K562 (cell line): Measurements from ENCODE around the gene ARHGAP15. TPM values are rescaled to one million over a fixed set of nuclear protein-coding genes. Genes with fewer than 3 reads are reported as not detected.

Source experiments
- ATAC-seq: fragments of 200-7000 bp; cut with Tn5 transposase; 3 replicates; pipeline ENCODE4 v1.9.1; 2020; ENCODE audit warnings: moderate library complexity
- BruUV-seq: library from RNA; stranded (reverse); fragments of 400-500 nt; replicated peaks from 2 replicates; lab custom pipeline; 2021; lab: Mats Ljungman, UMichigan
- CTCF ChIA-PET: fragments of 300-600 bp; formaldehyde crosslinking; extraction: SDS; loops from one replicate; lab custom pipeline; 2021; ENCODE audit warnings: low intra/inter-chr PET ratio; lab: Yijun Ruan, JAX
- POLR2A ChIA-PET: fragments of 300-600, 350-650 bp; sonication (Branson Sonifier 250); formaldehyde crosslinking; extraction: SDS; loops from one replicate; lab custom pipeline; 2021; ENCODE audit warnings: antibody characterized with exemption, inconsistent platforms; lab: Yijun Ruan, JAX
- DNase-seq, 4 experiments: peaks; one replicate each; pipeline versions ENCODE4 v3.0.0 to v3.0.0-alpha.2; 2011 to 2018; ENCODE audit warnings: low spot score in 3 of 4, mixed read lengths in 3 of 4; ENCODE audit errors: extremely low read depth in 1 of 4
- FAIRE-seq: peaks from 2 replicates; lab custom pipeline; 2011; peaks lifted over from hg19 to GRCh38; lab: Jason Lieb, UNC
- H2AFZ ChIP-seq: 2 replicates; pipeline ENCODE4 v1.6.0; 2011; ENCODE audit warnings: low read depth, low read length, control low read depth, inconsistent platforms
- H3K27ac ChIP-seq: fragments of 200-600 bp; 3 replicates; pipeline ENCODE4 v1.8.0; 2011; ENCODE audit warnings: low read depth, mild to moderate bottlenecking, control low read depth, inconsistent platforms, low read length, moderate library complexity, mixed read lengths; ENCODE audit errors: extremely low read depth
- H3K27me3 ChIP-seq, 2 experiments: fragments of 300-600 bp in 1 of 2; 2 replicates in 1 of 2; 3 replicates in 1 of 2; pipeline versions ENCODE4 v1.6.0 to v1.8.0; 2011; ENCODE audit warnings: inconsistent platforms in 2 of 2, low read length in 2 of 2, mild to moderate bottlenecking in 1 of 2, mixed read lengths in 1 of 2, moderate library complexity in 1 of 2; ENCODE audit not compliant: control insufficient read depth in 2 of 2, insufficient read depth in 2 of 2
- H3K36me3 ChIP-seq: fragments of 300-600 bp; 3 replicates; pipeline ENCODE4 v1.8.0; 2011; ENCODE audit warnings: mild to moderate bottlenecking, low read length, inconsistent platforms; ENCODE audit not compliant: control insufficient read depth, insufficient read depth
- H3K4me1 ChIP-seq, 2 experiments: fragments of 200-600 bp in 1 of 2; replicated peaks in 1 of 2; 2 replicates in 1 of 2; 3 replicates in 1 of 2; pipeline versions ENCODE4 v1.5.1 to v1.8.0; 2011; ENCODE audit warnings: inconsistent platforms in 2 of 2, low read length in 2 of 2, mild to moderate bottlenecking in 1 of 2, mixed read lengths in 1 of 2, moderate library complexity in 1 of 2; ENCODE audit not compliant: control insufficient read depth in 2 of 2, insufficient read depth in 2 of 2
- H3K4me2 ChIP-seq: 2 replicates; pipeline ENCODE4 v1.6.1; 2011; ENCODE audit warnings: low read length, control low read depth, inconsistent platforms, mixed read lengths; ENCODE audit not compliant: insufficient read depth
- H3K4me3 ChIP-seq: fragments of 200-600 bp; sonication (generic), shearing (Covaris generic); 2 replicates; pipeline ENCODE4 v1.5.1; 2016; ENCODE audit warnings: control low read depth, inconsistent platforms
- H3K79me2 ChIP-seq: fragments of 200-600 bp; 3 replicates; pipeline ENCODE4 v1.8.0; 2011; ENCODE audit warnings: low read length, inconsistent platforms; ENCODE audit not compliant: control insufficient read depth, insufficient read depth
- H3K9ac ChIP-seq, 2 experiments: 2 replicates each; pipeline versions ENCODE4 v1.6.0 to v1.6.1; 2011; ENCODE audit warnings: low read depth in 2 of 2, low read length in 2 of 2, control low read depth in 1 of 2, inconsistent platforms in 1 of 2, mild to moderate bottlenecking in 1 of 2, mixed read lengths in 1 of 2; ENCODE audit not compliant: insufficient read depth in 1 of 2
- H3K9me1 ChIP-seq: one replicate; pipeline ENCODE4 v1.6.0; 2011; ENCODE audit warnings: inconsistent platforms, mild to moderate bottlenecking, low read length, moderate library complexity; ENCODE audit not compliant: control insufficient read depth, insufficient read depth
- H3K9me3 ChIP-seq: replicated peaks from 2 replicates; pipeline ENCODE4 v1.5.1; 2011; ENCODE audit warnings: low read depth, low read length, inconsistent platforms; ENCODE audit not compliant: control insufficient read depth, insufficient read depth
- H4K20me1 ChIP-seq: replicated peaks from 2 replicates; pipeline ENCODE4 v1.6.1; 2011; ENCODE audit warnings: low read length, inconsistent platforms, mixed read lengths; ENCODE audit not compliant: control insufficient read depth, insufficient read depth
- ATF4 ChIP-seq: fragments of 450-650 bp; formaldehyde crosslinking; IDR thresholded peaks from 2 replicates; pipeline ENCODE4 v1.4.0; 2022; ENCODE audit warnings: mild to moderate bottlenecking, moderate library complexity
- BCLAF1 ChIP-seq, 2 experiments: fragments of 450-650 bp in 1 of 2; IDR thresholded peaks; 2 replicates each; pipeline ENCODE4 v1.6.1; 2011 to 2017; ENCODE audit warnings: low read depth in 2 of 2, antibody characterized with exemption in 1 of 2, borderline replicate concordance in 1 of 2, low read length in 1 of 2, mild to moderate bottlenecking in 1 of 2, mixed read lengths in 1 of 2; ENCODE audit not compliant: control insufficient read depth in 1 of 2
- CTBP1 ChIP-seq: fragments of 450-650 bp; IDR thresholded peaks from 2 replicates; pipeline ENCODE4 v1.6.1; 2016; ENCODE audit warnings: borderline replicate concordance
- DDX20 ChIP-seq: fragments of 450-650 bp; IDR thresholded peaks from 2 replicates; pipeline ENCODE4 v1.6.1; 2016; ENCODE audit warnings: missing genetic modification characterization, low read depth, mild to moderate bottlenecking, missing compliant biosample characterization, moderate library complexity
- GABPA ChIP-seq: fragments of 200-800 bp; sonication (Bioruptor generic); conservative IDR thresholded peaks from 2 replicates; pipeline ENCODE4 v1.6.1; 2016; ENCODE audit warnings: low read depth, missing genetic modification characterization, missing compliant biosample characterization
- GABPB2 ChIP-seq: fragments of 250-450 bp; sonication (Bioruptor Pico); conservative IDR thresholded peaks from 2 replicates; pipeline ENCODE4 v1.5.1; 2021; ENCODE audit warnings: mild to moderate bottlenecking
- MCM7 ChIP-seq, 2 experiments: fragments of 450-650 bp; IDR thresholded peaks; 2 replicates each; pipeline ENCODE4 v1.6.1; 2016 to 2018
- NFYB ChIP-seq: IDR thresholded peaks from 2 replicates; pipeline ENCODE4 v1.6.1; 2011; ENCODE audit warnings: mild to moderate bottlenecking, moderate library complexity; ENCODE audit not compliant: insufficient read length; ENCODE audit errors: extremely low read depth
- NR1H2 ChIP-seq: sonication (generic); formaldehyde crosslinking; IDR thresholded peaks from 2 replicates; pipeline ENCODE4 v1.4.0; 2020; ENCODE audit warnings: mild to moderate bottlenecking, missing genetic modification reagents
- POLR2B ChIP-seq: fragments of 450-650 bp; IDR thresholded peaks from 2 replicates; pipeline ENCODE4 v1.6.1; 2018; ENCODE audit warnings: low read depth; ENCODE audit not compliant: partially characterized antibody
- RFX1 ChIP-seq: fragments of 450-650 bp; IDR thresholded peaks from 2 replicates; pipeline ENCODE4 v1.6.1; 2016; ENCODE audit warnings: mild to moderate bottlenecking, moderate library complexity
- SMARCB1 ChIP-seq: IDR thresholded peaks from 2 replicates; pipeline ENCODE4 v1.6.1; 2011; ENCODE audit warnings: improper control_type of control experiment, low read depth; ENCODE audit not compliant: insufficient read length
- TBP ChIP-seq: optimal IDR thresholded peaks from 2 replicates; pipeline ENCODE3; 2011; ENCODE audit warnings: low read depth, low read length, improper control_type of control experiment
- TCFL5 ChIP-seq: fragments of 250-450 bp; sonication (Bioruptor Pico); conservative IDR thresholded peaks from 2 replicates; pipeline ENCODE4 v1.6.1; 2021; ENCODE audit warnings: mild to moderate bottlenecking, moderate library complexity, matching md5 sums
- ZNF398 ChIP-seq: fragments of 250-450 bp; sonication (Bioruptor Pico); IDR thresholded peaks from 2 replicates; pipeline ENCODE4 v1.8.0; 2021; ENCODE audit warnings: moderate library complexity, mild to moderate bottlenecking, inconsistent platforms
- ZNF668 ChIP-seq: fragments of 250-450 bp; sonication (Bioruptor Pico); IDR thresholded peaks from 2 replicates; pipeline ENCODE4 v1.8.0; 2022; ENCODE audit warnings: mild to moderate bottlenecking, inconsistent platforms
- ZNF717 ChIP-seq: fragments of 250-450 bp; sonication (Bioruptor Pico); IDR thresholded peaks from 2 replicates; pipeline ENCODE4 v1.5.0; 2021
- ZNF76 ChIP-seq: fragments of 250-450 bp; sonication (Bioruptor Pico); IDR thresholded peaks from 2 replicates; pipeline ENCODE4 v1.4.0; 2020; ENCODE audit warnings: mild to moderate bottlenecking, moderate library complexity, borderline replicate concordance
- WGBS: fragments of 100-300 bp; shearing (Covaris generic); methylation state at CpG from one replicate; pipeline ENCODE4 v1.1.6; 2016; ENCODE audit warnings: low coverage, mixed read lengths; ENCODE audit not compliant: insufficient coverage; ENCODE audit errors: missing lambda C conversion rate; 5-methylcytosine and 5-hydroxymethylcytosine counted together
- in situ Hi-C: fragments of 300-500 bp; cut with MboI; formaldehyde crosslinking; loops from 4 replicates; pipeline ENCODE4 v1.15.0; 2018; ENCODE audit warnings: inconsistent platforms, mixed read lengths
- intact Hi-C: fragments of 100-400 bp; cut with micrococcal nuclease; formaldehyde crosslinking; loops from 2 replicates; pipeline ENCODE4 v1.14.2; 2022
- polyA plus RNA-seq, 8 experiments: library from polyadenylated mRNA; depleted of rRNA in 4 of 8; stranded (reverse) in 5 of 8; unstranded in 3 of 8; fragments of >200 nt; fragmentation: Nextera tagmentation in 2 of 8; fragmentation: Illumina TruSeq in 1 of 8; extraction: Ambion mirVana in 2 of 8; extraction: Trizol in 1 of 8; gene quantifications; 2 replicates each; pipeline versions ENCODE4 v1.2.1 to v1.2.3, GENCODE V29; 2011 to 2014; ENCODE audit warnings: inconsistent platforms in 1 of 8, missing spikeins in 1 of 8
- total RNA-seq, 7 experiments: library from RNA; depleted of rRNA in 6 of 7; stranded (reverse); fragments of >200 nt in 6 of 7; fragmentation: Illumina TruSeq in 2 of 7; extraction: Trizol in 2 of 7; gene quantifications; 2 replicates each; pipeline versions ENCODE4 v1.2.1 to v1.2.3, GENCODE V29; 2011 to 2021; ENCODE audit warnings: low replicate concordance in 1 of 7

The ARHGAP15 gene
- total and polyA plus RNA-seq, 9 of the 15 experiments (the other 6 are each of a cell fraction or from before 2014, with no cell fraction given): 1.5 to 17.9 (median 7.9) TPM

GRCh38 chr2:143453981-143454511 lies 324.8 kb downstream of the ARHGAP15 start:
- no peak overlapping the region for H3K9ac ChIP-seq
- ChIA-PET CTCF (no interaction called here), POLR2A (no interaction called here)
- no peaks in the 10 kb centered on the region for H3K9me3 ChIP-seq
- intact Hi-C loops: no loop called here
- no peaks in the 10 kb centered on the region for H3K79me2 ChIP-seq
- no peak for ATAC-seq
- DNase-seq: no peak
- no peaks in the 10 kb centered on the region for H4K20me1 ChIP-seq
- no peaks in the 10 kb centered on the region for H3K36me3 ChIP-seq
- no peaks in the 10 kb centered on the region for H3K9me1 ChIP-seq
- no TSS peak for BruUV-seq
- no peak for FAIRE-seq
- H3K27me3 ChIP-seq: no peaks in the 10 kb centered on the region
- H3K27ac ChIP-seq: no peak overlapping the region
- in situ Hi-C loops: no loop called here
- H3K4me3 ChIP-seq: no peak overlapping the region
- H3K4me2 ChIP-seq: no peak overlapping the region
- H3K4me1 ChIP-seq: peaks cover 0 to 7% of the 10 kb centered on the region in 2 experiments; a peak in 3 of 5 replicates
- WGBS: 17% methylated on average over 2 of the region's 2 CpGs
- peak overlapping the region; percentile 38; the same call in 1 of the 2 replicates for H2AFZ ChIP-seq
- no peak for TF ChIP-seq NFYB
- TF ChIP-seq TCFL5 (CRISPR knock-in tag): no peak
- TF ChIP-seq GABPA: no peak
- no peak for TF ChIP-seq DDX20 (tag)
- no peak for TF ChIP-seq ATF4
- no peak for TF ChIP-seq POLR2B
- TF ChIP-seq RFX1: no peak
- no peak for TF ChIP-seq ZNF717 (CRISPR knock-in tag)
- no peak for TF ChIP-seq ZNF76 (CRISPR knock-in tag)
- no peak for TF ChIP-seq TBP
- TF ChIP-seq SMARCB1: no peak
- no peak for TF ChIP-seq CTBP1
- no peak for TF ChIP-seq ZNF668
- no peak for TF ChIP-seq MCM7 (IDR thresholded peaks at IDR 0.05)
- TF ChIP-seq BCLAF1 (IDR thresholded peaks at IDR 0.05; ENCODE audit: borderline replicate concordance in 1 of 2, control insufficient read depth in 1 of 2, low read depth in 2 of 2, low read length in 1 of 2): no peak
- TF ChIP-seq ZNF398 (CRISPR knock-in tag): no peak
- TF ChIP-seq NR1H2 (CRISPR knock-in tag): no peak
- TF ChIP-seq GABPB2 (CRISPR knock-in tag): no peak
